ENCODE measurements around the gene SNRNP25.

Gene SNRNP25

DNA sequence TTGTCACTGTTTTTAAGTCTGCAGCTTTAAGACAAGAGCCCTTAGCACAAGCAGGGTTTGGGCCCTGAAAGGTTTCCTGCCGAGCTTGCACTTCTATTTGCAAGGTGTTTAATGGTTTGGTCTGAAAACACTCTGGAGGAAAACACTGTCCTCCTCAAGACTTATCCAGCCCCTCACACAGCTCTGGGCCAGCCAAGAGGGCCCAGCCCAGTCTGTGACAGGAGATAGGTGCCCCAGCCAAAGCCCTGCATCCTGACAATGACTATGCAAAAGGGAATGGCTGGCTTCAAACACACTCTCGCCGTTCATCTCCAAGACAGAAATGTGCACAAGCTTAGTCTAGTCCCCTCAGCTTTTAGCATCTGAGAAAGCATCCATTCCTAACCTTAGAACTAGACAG is 51.3 kb downstream of the SNRNP25 start:
- no peak for DNase-seq

- DNase-seq, result no peak
These were observed 51.9 kb downstream of the SNRNP25 start for GRCh38 chr16:105521-105920.

DNA sequence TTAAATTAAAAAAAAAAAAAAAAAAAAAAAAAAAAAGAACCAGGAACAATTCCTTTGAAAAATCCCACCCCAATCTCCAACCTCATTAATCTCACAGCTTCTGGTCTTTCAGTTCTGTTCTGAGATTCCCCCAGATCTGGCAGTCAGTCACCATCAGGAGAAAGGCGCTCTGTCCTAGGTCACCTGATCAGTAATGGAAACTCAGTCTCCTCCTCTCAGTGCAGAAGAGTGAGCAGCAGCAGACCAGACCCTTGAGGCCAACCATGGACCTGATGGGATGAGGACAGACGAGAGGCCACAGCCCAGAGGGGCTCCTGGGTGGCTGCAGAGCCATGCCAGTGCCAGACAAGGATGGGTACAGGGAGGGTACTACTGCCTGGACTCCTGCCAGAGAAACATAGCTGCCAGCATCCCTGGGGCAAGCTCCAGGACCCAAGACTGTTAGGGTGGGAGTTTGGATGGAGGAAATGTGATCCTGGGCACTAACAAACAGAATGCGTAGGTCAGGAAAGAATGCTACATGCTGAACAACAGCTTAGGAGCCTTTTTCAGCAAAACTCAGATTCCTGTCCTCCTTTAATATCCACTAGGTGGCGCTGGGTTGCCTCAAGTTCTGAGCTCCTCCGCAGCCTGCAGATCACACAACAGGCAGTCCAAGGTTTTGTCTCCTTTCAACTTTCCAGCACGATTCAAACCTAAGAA is 53.1 kb downstream of the SNRNP25 start:
- no peak for DNase-seq
